HepG2 (cell line): ENCODE data around the gene KIAA0232. TPM values are rescaled to one million over a fixed set of nuclear protein-coding genes. Genes with fewer than 3 reads are reported as not detected.

Source experiments
- CEBPB ChIP-seq: IDR thresholded peaks from 2 replicates; pipeline ENCODE4 v1.6.1; 2011; ENCODE audit warnings: low read depth, low read length, improper control_type of control experiment, borderline replicate concordance
- CEBPG ChIP-seq: IDR thresholded peaks from 2 replicates; pipeline ENCODE4 v1.6.1; 2016
- DZIP1 ChIP-seq: sonication (generic); formaldehyde crosslinking; IDR thresholded peaks from 2 replicates; pipeline ENCODE4 v1.5.0; 2020; ENCODE audit warnings: mild to moderate bottlenecking, missing genetic modification reagents
- FOXA1 ChIP-seq, 2 experiments: fragments of 450-650 bp in 1 of 2; sonication (generic) in 1 of 2; formaldehyde crosslinking in 1 of 2; IDR thresholded peaks; 2 replicates each; pipeline versions ENCODE4 v1.4.0 to v1.6.1; 2016 to 2020; ENCODE audit warnings: missing genetic modification reagents in 1 of 2
- HDAC1 ChIP-seq: sonication (generic); formaldehyde crosslinking; IDR thresholded peaks from 2 replicates; pipeline ENCODE4 v1.5.1; 2020; ENCODE audit warnings: mild to moderate bottlenecking, missing genetic modification reagents
- HNF4A ChIP-seq: sonication (generic); formaldehyde crosslinking; IDR thresholded peaks from 2 replicates; pipeline ENCODE4 v1.4.0; 2020; ENCODE audit warnings: missing genetic modification reagents
- HOXA3 ChIP-seq: sonication (generic); formaldehyde crosslinking; IDR thresholded peaks from 2 replicates; pipeline ENCODE4 v1.5.0; 2020; ENCODE audit warnings: missing genetic modification reagents
- NCOA2 ChIP-seq: sonication (generic); formaldehyde crosslinking; IDR thresholded peaks from 2 replicates; pipeline ENCODE4 v1.8.0; 2022; ENCODE audit warnings: inconsistent platforms
- RXRB ChIP-seq: IDR thresholded peaks from 2 replicates; pipeline ENCODE4 v1.6.1; 2016; ENCODE audit warnings: borderline replicate concordance, missing genetic modification reagents, missing compliant biosample characterization
- SAP130 ChIP-seq: IDR thresholded peaks from 2 replicates; pipeline ENCODE4 v1.6.1; 2016; ENCODE audit warnings: low read depth
- SOX5 ChIP-seq: IDR thresholded peaks from 2 replicates; pipeline ENCODE4 v1.6.1; 2016; ENCODE audit warnings: borderline replicate concordance
- TEAD3 ChIP-seq: optimal IDR thresholded peaks from 2 replicates; pipeline ENCODE3; 2016; ENCODE audit warnings: borderline replicate concordance
- ZFY ChIP-seq: sonication (generic); formaldehyde crosslinking; IDR thresholded peaks from 2 replicates; pipeline ENCODE4 v1.4.0; 2020; ENCODE audit warnings: missing genetic modification reagents
- ZGPAT ChIP-seq: IDR thresholded peaks from 2 replicates; pipeline ENCODE4 v1.6.1; 2016; ENCODE audit warnings: mild to moderate bottlenecking
- ZNF556 ChIP-seq: sonication (generic); formaldehyde crosslinking; IDR thresholded peaks from 2 replicates; pipeline ENCODE4 v1.4.0; 2020; ENCODE audit warnings: mild to moderate bottlenecking, missing genetic modification reagents, borderline replicate concordance
- ZNF574 ChIP-seq: sonication (generic); formaldehyde crosslinking; IDR thresholded peaks from 2 replicates; pipeline ENCODE4 v1.4.0; 2020; ENCODE audit warnings: missing genetic modification reagents
- ZNF609 ChIP-seq: sonication (generic); formaldehyde crosslinking; IDR thresholded peaks from 2 replicates; pipeline ENCODE4 v1.4.0; 2020; ENCODE audit warnings: mild to moderate bottlenecking, missing genetic modification reagents, borderline replicate concordance
- polyA plus RNA-seq, 8 experiments: library from polyadenylated mRNA; depleted of rRNA in 3 of 8; stranded (reverse) in 7 of 8; unstranded in 1 of 8; fragments of >200 nt; fragmentation: Illumina TruSeq in 4 of 8; extraction: Trizol in 4 of 8; gene quantifications; 2 replicates each; pipeline versions ENCODE4 v1.2.1 to v1.2.3, GENCODE V29; 2011 to 2016; ENCODE audit warnings: low read depth in 4 of 8, missing spikeins in 1 of 8, mixed read lengths in 1 of 8; ENCODE audit not compliant: insufficient read depth in 1 of 8
- total RNA-seq, 5 experiments: library from RNA; depleted of rRNA; stranded (reverse); fragments of >200 nt; fragmentation: Illumina TruSeq; extraction: Trizol; gene quantifications; 2 replicates each; pipeline ENCODE4 v1.2.3, GENCODE V29; 2016; ENCODE audit warnings: low read depth in 1 of 5

KIAA0232 gene
- total and polyA plus RNA-seq, 2 of the 13 experiments (the other 11 are each of a cell fraction or from before 2014, with no cell fraction given) = 7.8 to 17.1 TPM

DNA sequence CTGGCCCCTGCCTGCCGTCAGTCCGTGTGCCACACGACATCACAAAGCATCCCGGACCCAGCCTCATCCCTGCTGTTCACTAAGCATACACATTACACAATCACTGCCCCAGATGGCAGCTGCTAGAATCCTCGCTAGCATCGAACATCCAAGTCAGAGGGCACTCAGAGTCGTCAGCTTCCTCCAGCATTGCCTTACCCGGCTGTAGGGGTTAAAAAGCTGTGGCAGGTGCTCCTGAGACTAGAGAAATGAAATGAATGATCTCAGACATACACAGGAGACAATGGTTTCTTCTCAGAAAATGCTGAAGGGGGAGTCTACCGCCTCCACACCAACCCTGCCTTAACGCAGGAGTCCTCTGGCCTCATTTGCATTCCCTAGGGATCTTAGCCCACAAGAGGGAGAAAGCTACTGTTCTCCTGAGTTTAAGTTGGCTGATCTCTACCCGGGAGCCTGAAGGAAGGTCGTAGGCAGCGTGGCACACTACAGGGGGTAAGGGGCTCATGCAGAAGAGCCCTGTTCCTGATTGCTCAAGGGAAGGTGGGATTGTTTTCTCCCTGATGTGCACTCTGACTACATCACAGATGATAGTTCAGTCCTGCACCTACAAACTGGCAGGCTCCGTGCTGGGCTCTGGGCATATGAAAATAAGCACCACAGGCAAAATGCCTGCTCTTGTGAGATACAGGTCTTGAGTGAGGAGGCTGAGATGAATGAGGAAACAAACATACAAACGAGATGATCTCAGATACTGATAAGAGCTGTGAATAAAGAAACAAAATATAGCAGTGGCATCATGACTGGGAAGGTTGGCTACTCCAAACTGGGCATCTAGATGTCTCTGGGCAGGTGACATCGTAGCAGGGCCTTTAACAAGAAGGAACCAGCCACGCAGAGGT, 2.6 kb upstream of the KIAA0232 start (continued):
- TF ChIP-seq DZIP1 (CRISPR knock-in tag) (no peak), SOX5 (CRISPR knock-in tag) (peak; percentile 27; the same call in 1 of the 2 replicates), HNF4A (CRISPR knock-in tag) (peak; percentile 42), RXRB (CRISPR knock-in tag) (peak; percentile 33; the same call in 1 of the 2 replicates), ZNF609 (peak; percentile 27; the same call in 1 of the 2 replicates), FOXA1 (IDR thresholded peaks at IDR 0.05) (no peak), FOXA1 (CRISPR knock-in tag; IDR thresholded peaks at IDR 0.05) (peak; percentile 54), HDAC1 (CRISPR knock-in tag) (peak; percentile 60), ZFY (CRISPR knock-in tag) (peak; percentile 36; the same call in 1 of the 2 replicates), ZNF556 (CRISPR knock-in tag) (no peak; the same call in 1 of the 2 replicates), ZGPAT (CRISPR knock-in tag) (0 out of 2 replicates have a peak, but pooled peaks have one; percentile 29), CEBPB (peak; percentile 96), HOXA3 (CRISPR knock-in tag) (0 out of 2 replicates have a peak, but pooled peaks have one; percentile 25), TEAD3 (CRISPR knock-in tag) (peak; percentile 22), NCOA2 (CRISPR knock-in tag) (0 out of 2 replicates have a peak, but pooled peaks have one; percentile 22), ZNF574 (0 out of 2 replicates have a peak, but pooled peaks have one; percentile 32), CEBPG (CRISPR knock-in tag) (peak; percentile 90), SAP130 (CRISPR knock-in tag) (peak; percentile 46; the same call in 1 of the 2 replicates)
